Subcutaneous abdominal adipose tissue (tissue), 5 donors: Measurements from ENCODE around the gene DCHS2.

ENCODE experiments used
- H3K27ac ChIP-seq: one replicate; pipeline ENCODE4 v1.7.0; 2013; ENCODE audit warnings: low read depth, mild to moderate bottlenecking, inconsistent platforms, low read length, moderate library complexity
- H3K27me3 ChIP-seq, 5 donors: one replicate each; pipeline ENCODE4 v1.7.0; 2013; ENCODE audit warnings: low read length in 5 of 5, inconsistent platforms in 1 of 5; ENCODE audit not compliant: control insufficient read depth in 5 of 5, insufficient read depth in 4 of 5
- H3K36me3 ChIP-seq, 5 donors: one replicate each; pipeline ENCODE4 v1.7.0; 2013; ENCODE audit warnings: low read length in 5 of 5; ENCODE audit not compliant: control insufficient read depth in 5 of 5, insufficient read depth in 5 of 5
- H3K4me1 ChIP-seq, 5 donors: one replicate each; pipeline ENCODE4 v1.7.0; 2013; ENCODE audit warnings: low read length in 5 of 5, mild to moderate bottlenecking in 3 of 5, moderate library complexity in 1 of 5; ENCODE audit not compliant: control insufficient read depth in 5 of 5, insufficient read depth in 5 of 5
- H3K4me3 ChIP-seq, 5 donors: one replicate each; pipeline ENCODE4 v1.7.0; 2013; ENCODE audit warnings: low read length in 5 of 5, low read depth in 1 of 5
- H3K9ac ChIP-seq, 5 donors: one replicate each; pipeline ENCODE4 v1.7.0; 2013; ENCODE audit warnings: low read length in 5 of 5, mild to moderate bottlenecking in 4 of 5, moderate library complexity in 3 of 5
- H3K9me3 ChIP-seq, 5 donors: one replicate each; pipeline ENCODE4 v1.7.0; 2013; ENCODE audit warnings: low read length in 5 of 5; ENCODE audit not compliant: control insufficient read depth in 5 of 5
- donor health status: healthy.
- donor health status: healthy.
- donor health status: healthy.
- donor health status: healthy.
- donor health status: healthy.

Gene DCHS2

DNA sequence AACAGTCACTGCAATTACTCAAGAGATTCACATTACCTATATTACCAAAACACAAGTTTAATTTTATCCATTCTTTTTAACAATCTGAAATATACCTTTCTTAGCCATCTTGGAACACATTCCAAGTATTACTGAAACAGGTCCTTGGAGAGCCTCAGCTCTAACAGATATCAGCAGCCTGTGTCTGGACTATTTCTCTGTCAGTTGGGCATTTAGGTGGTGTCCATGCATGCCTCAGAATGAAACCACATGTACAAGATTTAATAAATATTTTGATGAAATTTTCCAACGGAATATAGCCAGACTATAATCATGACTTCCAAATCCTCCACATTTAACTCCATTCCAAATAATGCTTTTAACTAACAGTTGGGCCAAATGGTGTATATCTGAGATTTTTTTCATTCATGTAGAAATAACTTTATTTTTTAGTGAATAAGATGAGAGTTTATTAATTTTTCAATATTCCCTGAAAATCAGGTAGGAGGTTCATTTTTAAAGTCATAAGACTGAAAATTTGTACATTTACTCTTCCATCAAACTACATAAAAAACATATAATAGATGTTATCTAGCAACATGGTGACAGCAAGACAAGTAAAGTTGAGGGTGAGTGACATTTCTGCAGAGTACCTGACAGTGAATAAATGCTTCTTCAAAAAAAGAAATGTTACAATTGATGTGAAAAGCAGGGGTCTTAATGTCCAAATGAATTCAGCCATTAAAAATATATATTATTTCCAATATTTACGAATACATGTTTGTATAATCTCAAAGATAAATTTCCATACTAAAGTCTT, 174.2 kb downstream of the DCHS2 start:
- H3K36me3 ChIP-seq = no peaks in the 10 kb centered on the region
- no peak overlapping the region for H3K4me3 ChIP-seq
- no peak overlapping the region for H3K27ac ChIP-seq
- peaks cover 0 to 4% (median 0%) of the 10 kb centered on the region in 5 donors for H3K9me3 ChIP-seq
- H3K9ac ChIP-seq = no peak overlapping the region
- no peaks in the 10 kb centered on the region for H3K4me1 ChIP-seq
- no peaks in the 10 kb centered on the region for H3K27me3 ChIP-seq

GRCh38 chr4:154315741-154316140, 175.9 kb downstream of the DCHS2 start:
- H3K4me1 ChIP-seq = no peaks in the 10 kb centered on the region
- no peak overlapping the region for H3K27ac ChIP-seq
- no peaks in the 10 kb centered on the region for H3K27me3 ChIP-seq
- peaks cover 0 to 4% (median 0%) of the 10 kb centered on the region in 5 donors for H3K9me3 ChIP-seq
- no peak overlapping the region for H3K9ac ChIP-seq
- H3K4me3 ChIP-seq = no peak overlapping the region
- no peaks in the 10 kb centered on the region for H3K36me3 ChIP-seq

DNA sequence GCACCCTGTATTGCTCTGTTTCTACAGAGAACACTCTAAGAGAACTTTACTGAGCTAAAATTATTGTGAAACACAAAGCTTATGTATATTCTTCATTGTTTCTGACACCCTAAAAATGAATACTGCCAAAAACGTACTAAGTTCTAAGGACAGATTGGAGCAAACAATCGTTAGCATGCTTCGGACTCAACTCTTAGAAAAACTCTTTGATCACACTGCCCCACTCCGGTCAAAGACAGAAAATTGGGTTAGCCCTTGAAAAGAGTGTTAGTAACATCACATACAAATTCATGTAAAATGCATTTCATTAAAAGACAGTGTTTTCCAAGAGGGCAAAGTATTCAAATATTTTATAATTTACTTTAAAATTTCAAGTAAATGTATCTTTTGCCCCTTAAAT, 177.4 kb downstream of the DCHS2 start:
- H3K4me3 ChIP-seq = no peak overlapping the region
- no peak overlapping the region for H3K9ac ChIP-seq
- H3K4me1 ChIP-seq = no peaks in the 10 kb centered on the region
- no peaks in the 10 kb centered on the region for H3K27me3 ChIP-seq
- H3K9me3 ChIP-seq = peaks cover 0 to 4% (median 0%) of the 10 kb centered on the region in 5 donors
- no peak overlapping the region for H3K27ac ChIP-seq
- no peaks in the 10 kb centered on the region for H3K36me3 ChIP-seq

- Histone ChIP-seq H3K9me3 (peaks cover 0 to 4% (median 0%) of the 10 kb centered on the region in 5 donors), H3K9ac (no peak overlapping the region), H3K36me3 (no peaks in the 10 kb centered on the region), H3K27ac (no peak overlapping the region), H3K4me1 (no peaks in the 10 kb centered on the region), H3K27me3 (no peaks in the 10 kb centered on the region), H3K4me3 (no peak overlapping the region)
Measured at GRCh38 chr4:154313004-154313585, 178.5 kb downstream of the DCHS2 start.

DNA sequence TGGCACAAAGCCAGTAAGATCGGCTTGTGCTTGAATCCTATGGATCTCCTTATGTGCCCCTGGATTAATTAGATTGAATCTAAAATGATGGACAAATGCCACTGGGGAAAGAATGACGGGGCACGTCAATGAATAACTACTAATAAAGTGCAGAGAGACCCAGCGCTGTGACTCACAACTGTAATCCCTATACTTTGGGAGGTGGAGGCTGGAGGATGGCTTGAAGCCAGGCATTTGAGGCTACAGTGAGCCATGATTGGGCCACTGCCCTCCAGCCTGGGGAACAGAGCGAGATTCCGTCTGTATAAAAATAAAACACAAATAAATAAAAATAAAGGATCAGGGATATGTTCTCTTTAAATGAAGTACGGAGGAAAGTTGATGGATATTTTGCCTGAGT, 179.4 kb downstream of the DCHS2 start:
- no peaks in the 10 kb centered on the region for H3K27me3 ChIP-seq
- no peaks in the 10 kb centered on the region for H3K4me1 ChIP-seq
- H3K9me3 ChIP-seq = peaks cover 0 to 4% (median 0%) of the 10 kb centered on the region in 5 donors
- H3K4me3 ChIP-seq = no peak overlapping the region
- no peak overlapping the region for H3K9ac ChIP-seq
- no peak overlapping the region for H3K27ac ChIP-seq
- H3K36me3 ChIP-seq = no peaks in the 10 kb centered on the region

GRCh38 chr4:154310578-154310977, 181.0 kb downstream of the DCHS2 start:
- Histone ChIP-seq H3K27me3 (no peaks in the 10 kb centered on the region), H3K4me3 (no peak overlapping the region), H3K4me1 (peaks cover 0 to 6% (median 2%) of the 10 kb centered on the region in 5 donors), H3K9me3 (peaks cover 0 to 4% (median 0%) of the 10 kb centered on the region in 5 donors), H3K27ac (no peak overlapping the region), H3K9ac (no peak overlapping the region), H3K36me3 (no peaks in the 10 kb centered on the region)

- Histone ChIP-seq H3K4me1 (peaks cover 0 to 11% (median 4%) of the 10 kb centered on the region in 5 donors), H3K4me3 (no peak overlapping the region), H3K36me3 (no peaks in the 10 kb centered on the region), H3K27me3 (no peaks in the 10 kb centered on the region), H3K27ac (no peak overlapping the region), H3K9ac (no peak overlapping the region), H3K9me3 (peaks cover 0 to 4% (median 0%) of the 10 kb centered on the region in 5 donors)
Measured at GRCh38 chr4:154308207-154308606, 183.4 kb downstream of the DCHS2 start.

GRCh38 chr4:154307451-154307850, 184.1 kb downstream of the DCHS2 start:
- Histone ChIP-seq H3K27me3 (no peaks in the 10 kb centered on the region), H3K9me3 (peaks cover 0 to 4% (median 0%) of the 10 kb centered on the region in 5 donors), H3K4me3 (no peak overlapping the region), H3K9ac (no peak overlapping the region), H3K27ac (no peak overlapping the region), H3K4me1 (peaks cover 0 to 11% (median 4%) of the 10 kb centered on the region in 5 donors), H3K36me3 (no peaks in the 10 kb centered on the region)

GRCh38 chr4:154305616-154306015, 186.0 kb downstream of the DCHS2 start:
- Histone ChIP-seq H3K9me3 (peaks cover 0 to 4% (median 0%) of the 10 kb centered on the region in 5 donors), H3K4me1 (peaks cover 0 to 11% (median 4%) of the 10 kb centered on the region in 5 donors), H3K27me3 (no peaks in the 10 kb centered on the region), H3K36me3 (no peaks in the 10 kb centered on the region), H3K4me3 (no peak overlapping the region), H3K9ac (no peak overlapping the region), H3K27ac (no peak overlapping the region)

DNA sequence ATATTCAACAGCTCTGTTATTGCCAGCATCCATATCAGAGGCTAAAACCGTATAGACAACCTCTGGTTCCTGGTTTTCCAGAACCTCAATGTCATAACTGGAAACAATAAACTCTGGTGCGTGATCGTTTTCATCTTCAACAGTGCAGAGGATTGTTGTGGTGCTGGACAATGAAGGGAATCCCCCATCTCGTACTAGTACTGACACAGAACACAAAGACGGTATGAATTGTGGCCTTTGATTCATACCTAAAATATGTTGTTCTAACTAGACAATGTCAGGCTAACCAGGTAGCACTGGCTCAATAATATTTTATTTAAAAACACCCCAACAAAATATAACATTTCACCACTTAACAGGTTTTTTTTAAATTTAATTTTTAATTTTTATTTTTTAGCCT, 186.9 kb downstream of the DCHS2 start:
- peaks cover 0 to 4% (median 0%) of the 10 kb centered on the region in 5 donors for H3K9me3 ChIP-seq
- no peak overlapping the region for H3K4me3 ChIP-seq
- H3K36me3 ChIP-seq = no peaks in the 10 kb centered on the region
- no peak overlapping the region for H3K27ac ChIP-seq
- H3K9ac ChIP-seq = no peak overlapping the region
- H3K27me3 ChIP-seq = no peaks in the 10 kb centered on the region
- peaks cover 0 to 11% (median 4%) of the 10 kb centered on the region in 5 donors for H3K4me1 ChIP-seq
